HepG2 (cell line): ENCODE measurements around the gene CTSZ. TPM values are rescaled to one million over a fixed set of nuclear protein-coding genes. Genes with fewer than 3 reads are reported as not detected.

ENCODE experiments used
- ARID5B ChIP-seq: IDR thresholded peaks from 2 replicates; pipeline ENCODE4 v1.4.0; 2020; ENCODE audit warnings: mild to moderate bottlenecking, missing genetic modification reagents
- BRD4 ChIP-seq: sonication (generic); formaldehyde crosslinking; IDR thresholded peaks from 2 replicates; pipeline ENCODE4 v1.4.0; 2020; ENCODE audit warnings: missing genetic modification reagents
- HES4 ChIP-seq: sonication (generic); formaldehyde crosslinking; IDR thresholded peaks from 2 replicates; pipeline ENCODE4 v1.9.0; 2021; ENCODE audit warnings: mild to moderate bottlenecking, missing genetic modification reagents, borderline replicate concordance
- LBX2 ChIP-seq: sonication (generic); formaldehyde crosslinking; IDR thresholded peaks from 2 replicates; pipeline ENCODE4 v1.5.0; 2020; ENCODE audit warnings: missing genetic modification reagents, mild to moderate bottlenecking, borderline replicate concordance
- ZNF430 ChIP-seq: sonication (generic); formaldehyde crosslinking; IDR thresholded peaks from 2 replicates; pipeline ENCODE4 v1.9.0; 2021; ENCODE audit warnings: mild to moderate bottlenecking, missing genetic modification reagents
- ZNF512B ChIP-seq: sonication (generic); formaldehyde crosslinking; IDR thresholded peaks from 2 replicates; pipeline ENCODE4 v1.5.1; 2020; ENCODE audit warnings: missing genetic modification reagents, mild to moderate bottlenecking, borderline replicate concordance
- polyA plus RNA-seq, 8 experiments: library from polyadenylated mRNA; depleted of rRNA in 3 of 8; stranded (reverse) in 7 of 8; unstranded in 1 of 8; fragments of >200 nt; fragmentation: Illumina TruSeq in 4 of 8; extraction: Trizol in 4 of 8; gene quantifications; 2 replicates each; pipeline versions ENCODE4 v1.2.1 to v1.2.3, GENCODE V29; 2011 to 2016; ENCODE audit warnings: low read depth in 4 of 8, missing spikeins in 1 of 8, mixed read lengths in 1 of 8; ENCODE audit not compliant: insufficient read depth in 1 of 8
- total RNA-seq, 5 experiments: library from RNA; depleted of rRNA; stranded (reverse); fragments of >200 nt; fragmentation: Illumina TruSeq; extraction: Trizol; gene quantifications; 2 replicates each; pipeline ENCODE4 v1.2.3, GENCODE V29; 2016; ENCODE audit warnings: low read depth in 1 of 5

Gene CTSZ
- total and polyA plus RNA-seq, 2 of the 13 experiments (the other 11 are each of a cell fraction or from before 2014, with no cell fraction given) = 0.33 TPM; not detected in 1

GRCh38 chr20:59043698-59044097, 36.6 kb upstream of the CTSZ start (continued):
- TF ChIP-seq LBX2 (CRISPR knock-in tag) (no peak), ZNF512B (CRISPR knock-in tag) (no peak), ARID5B (CRISPR knock-in tag) (no peak), ZNF430 (CRISPR knock-in tag) (no peak), HES4 (no peak), BRD4 (no peak)
